RPMI7951 (cell line): ENCODE data around the gene P4HA3. TPM values are rescaled to one million over a fixed set of nuclear protein-coding genes. Genes with fewer than 3 reads are reported as not detected.

Source experiments
- DNase-seq: peaks from one replicate; pipeline ENCODE4 v3.0.0-alpha.2; 2012; ENCODE audit warnings: low read depth
- total RNA-seq: library from RNA; depleted of rRNA; stranded (reverse); fragments of >200 nt; shearing (Covaris generic); gene quantifications from 2 replicates; pipeline ENCODE4 v1.2.3, GENCODE V29; 2014; rRNA removed

Gene P4HA3
- total RNA-seq, 1 experiment from 2014 or later = 7.7 TPM

DNA sequence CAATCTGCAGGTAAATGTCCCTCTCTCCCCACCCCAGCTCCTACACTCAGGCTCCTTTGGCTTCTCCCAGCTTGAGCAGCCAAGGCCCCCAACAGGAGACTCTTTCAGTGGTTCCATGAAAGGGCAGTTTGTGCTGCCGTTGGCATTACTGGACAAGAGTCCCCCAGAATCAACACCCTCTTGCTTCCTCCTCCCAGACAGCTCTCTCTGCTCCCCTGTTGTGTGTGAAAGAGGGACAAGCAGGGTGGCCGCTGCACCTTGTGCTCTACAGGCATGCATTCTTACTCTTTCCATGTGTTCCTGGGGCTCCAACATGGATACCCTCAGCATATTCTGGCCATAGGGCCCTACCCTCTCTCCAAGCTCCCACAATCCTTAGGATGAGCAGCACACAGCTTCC, 48.7 kb downstream of the P4HA3 start:
- no peak for DNase-seq

DNA sequence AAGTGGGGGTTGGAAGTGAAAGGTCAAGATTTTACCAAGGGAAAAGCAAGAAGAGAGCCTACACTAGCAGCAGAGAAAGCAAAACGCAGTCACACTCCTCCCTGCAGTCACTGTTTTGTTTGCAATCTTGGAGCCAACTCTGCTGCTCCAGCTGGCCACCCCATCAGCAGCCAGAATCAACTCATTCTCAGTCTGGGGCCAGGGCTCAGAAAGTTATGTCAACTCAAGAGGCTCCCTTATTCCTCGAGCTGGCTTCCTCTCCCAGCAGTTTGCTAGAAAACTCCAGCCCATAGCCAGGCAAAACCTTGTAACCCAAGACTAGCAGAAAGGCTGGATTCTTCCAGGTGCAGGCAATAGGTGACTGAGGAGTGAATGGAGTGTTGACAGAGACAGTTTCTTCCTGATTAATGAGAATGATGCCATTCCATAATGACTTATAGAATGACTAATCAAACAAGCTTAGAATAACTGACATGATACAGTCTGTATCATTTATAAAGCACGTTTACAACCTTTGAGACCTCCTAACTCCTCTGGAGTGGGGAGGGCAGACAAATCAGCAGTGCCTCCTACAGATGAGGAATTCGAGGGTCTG, 53.4 kb downstream of the P4HA3 start:
- no peak for DNase-seq

GRCh38 chr11:74256378-74257133, 54.9 kb downstream of the P4HA3 start:
- DNase-seq = no peak

DNA sequence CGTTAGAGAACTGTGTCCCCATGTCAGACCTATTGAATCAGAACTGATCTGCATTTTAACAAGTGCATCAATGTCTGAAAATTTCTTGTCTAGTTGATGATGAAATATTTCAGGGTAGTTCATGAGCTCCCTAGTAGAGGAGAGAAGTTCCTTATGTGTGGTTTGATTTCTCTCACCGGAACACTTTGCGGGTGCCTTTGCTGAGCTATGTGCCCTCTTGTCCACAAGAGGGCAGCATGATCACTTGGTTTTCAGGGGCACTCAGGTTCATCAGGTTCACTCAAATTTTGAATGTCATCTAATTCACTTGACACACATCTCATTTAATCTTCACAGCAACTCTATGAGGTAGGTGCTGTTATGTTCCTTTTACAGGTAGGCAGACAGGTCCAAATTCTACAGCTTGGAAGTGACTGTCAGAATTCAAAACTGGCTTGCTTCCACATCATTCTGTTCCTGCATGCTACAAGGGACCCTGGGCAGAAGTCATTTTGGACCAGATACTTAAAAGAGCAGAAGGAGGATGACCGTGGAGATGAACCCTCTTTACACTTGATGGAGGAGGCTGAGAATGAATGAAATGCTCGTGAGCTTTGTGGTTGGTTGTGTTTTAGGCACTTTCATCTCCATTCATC, 55.6 kb downstream of the P4HA3 start:
- peak; percentile 57 for DNase-seq

- no peak for DNase-seq
Observed at GRCh38 chr11:74253361-74253760, 58.1 kb downstream of the P4HA3 start.

DNA sequence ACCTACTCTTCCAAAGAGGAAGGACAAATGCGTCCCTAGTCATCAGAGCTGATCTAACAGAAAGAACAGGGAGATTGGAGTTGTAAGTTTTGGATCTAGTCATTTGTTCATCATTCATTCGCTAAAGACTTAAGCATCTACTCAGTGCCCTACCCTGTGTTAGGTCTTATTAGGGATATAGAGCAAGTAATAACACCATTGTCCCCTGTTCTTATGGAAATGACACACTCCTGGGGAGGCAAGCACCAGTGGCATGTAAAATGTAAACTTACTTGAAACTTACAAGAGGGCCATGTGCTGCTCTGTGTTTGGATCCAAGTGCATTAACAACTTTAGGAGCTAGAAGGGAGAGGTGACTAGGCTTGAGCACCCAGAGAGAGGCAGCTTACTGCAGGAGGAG, 61.9 kb downstream of the P4HA3 start:
- DNase-seq = no peak

DNA sequence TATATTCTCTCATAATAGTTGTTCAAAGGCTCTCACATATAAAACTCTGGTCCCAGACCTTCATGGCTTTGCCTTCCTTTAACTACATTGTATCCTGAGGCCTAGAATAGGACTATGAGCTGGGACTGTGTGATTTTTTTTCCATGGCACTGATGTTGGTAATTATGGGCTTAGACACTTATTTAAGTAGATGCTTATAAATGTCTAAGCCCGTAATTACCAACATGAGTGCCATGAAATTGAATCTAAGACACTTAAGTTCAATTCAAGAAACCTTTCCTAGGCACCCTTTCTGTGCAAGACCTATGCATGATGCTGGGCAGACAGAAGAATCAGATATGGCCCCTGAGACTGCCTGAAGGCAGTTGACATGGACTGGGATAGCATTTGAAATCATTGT, 63.0 kb downstream of the P4HA3 start:
- no peak for DNase-seq

- DNase-seq = no peak
Observed at GRCh38 chr11:74238243-74238642, 73.2 kb downstream of the P4HA3 start.

- DNase-seq = no peak
Observed at GRCh38 chr11:74237541-74237940, 73.9 kb downstream of the P4HA3 start.

- no peak for DNase-seq
Observed at GRCh38 chr11:74235121-74235520, 76.3 kb downstream of the P4HA3 start.

GRCh38 chr11:74233683-74234082, 77.8 kb downstream of the P4HA3 start:
- no peak for DNase-seq

- no peak for DNase-seq
Observed at GRCh38 chr11:74232311-74232950, 79.0 kb downstream of the P4HA3 start.

DNA sequence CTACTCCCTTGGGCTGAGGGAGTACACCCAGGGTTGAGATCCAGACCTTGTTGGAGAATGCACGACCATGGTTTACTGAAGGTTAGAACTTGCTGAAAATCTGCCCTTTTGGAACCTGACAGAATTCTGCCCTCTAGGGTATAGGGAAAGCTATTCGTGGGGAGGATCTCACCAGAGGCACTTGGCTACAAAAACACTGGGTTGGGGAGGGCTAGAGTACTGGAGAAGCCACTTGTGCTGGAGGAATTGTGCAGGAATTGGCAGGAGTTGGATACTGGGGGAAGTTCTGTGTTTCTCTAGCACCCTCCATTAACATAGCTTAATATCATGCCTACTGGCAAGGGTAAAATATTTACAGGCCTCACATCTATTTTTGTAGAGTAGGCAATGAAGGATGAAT, 84.5 kb downstream of the P4HA3 start:
- DNase-seq = no peak

GRCh38 chr11:74225565-74225964, 85.9 kb downstream of the P4HA3 start:
- DNase-seq = no peak

DNA sequence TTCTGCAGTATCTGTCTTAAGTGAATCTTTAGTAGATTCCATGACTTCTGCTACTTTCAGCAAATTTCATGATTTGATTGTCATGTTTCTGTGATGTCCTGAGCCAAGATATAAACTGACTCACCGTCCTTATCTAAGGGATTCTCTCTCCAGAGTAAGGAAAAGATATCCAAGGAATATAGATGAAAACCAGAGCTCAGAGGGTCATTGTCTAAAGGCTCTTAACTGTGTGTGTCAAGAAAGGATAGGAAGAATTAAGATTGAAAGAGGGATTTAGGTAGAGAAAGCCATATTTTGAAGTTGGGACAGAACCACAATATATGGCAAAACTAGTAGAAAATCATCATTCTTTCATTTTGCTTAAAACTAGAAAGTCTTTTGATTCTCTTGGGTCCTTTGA, 89.6 kb downstream of the P4HA3 start:
- no peak for DNase-seq

GRCh38 chr11:74220376-74220775, 91.1 kb downstream of the P4HA3 start:
- no peak for DNase-seq

Other genes starting within 250 kb of the P4HA3 start
- 11.8 and 16.1 TPM in 2 replicates for gene C2CD3, start 140.6 kb downstream of the P4HA3 start, total RNA-seq
- gene PPME1, start 140.4 kb downstream of the P4HA3 start, total RNA-seq = 48.2 and 63.8 TPM in 2 replicates
- gene PGM2L1, start 86.8 kb upstream of the P4HA3 start, total RNA-seq = 5.8 and 5.9 TPM in 2 replicates
- 1.3 and 1.9 TPM in 2 replicates for gene KCNE3, start 155.9 kb upstream of the P4HA3 start, total RNA-seq
- 5.0 and 5.4 TPM in 2 replicates for gene LIPT2, start 182.1 kb upstream of the P4HA3 start, total RNA-seq